ENCODE measurements around the gene PCBD2.
"Not testable (repeated sequence)": the region's sequence is repeated elsewhere in the genome, so short reads cannot be mapped to it uniquely, and the experiment has no call there.

PCBD2 gene

GRCh38 chr5:134904610-134905245 lies at the start of gene PCBD2:
TSS of gene PCBD2 (plus strand) at chr5:134905131. CDS start at chr5:134905140, 9 bp downstream.
- DNase-seq (ENCODE audit: low spot score) = peak; percentile 85

GRCh38 chr5:134856465-134856864 lies 48.5 kb upstream of the PCBD2 start:
- DNase-seq (ENCODE audit: low spot score) = not testable (repeated sequence)

GRCh38 chr5:134857401-134857800 lies 47.5 kb upstream of the PCBD2 start:
- no peak for DNase-seq (ENCODE audit: low spot score)

- no peak for DNase-seq (ENCODE audit: low spot score)
Measured at GRCh38 chr5:134864707-134865106, 40.2 kb upstream of the PCBD2 start.

GRCh38 chr5:134873494-134873893 lies 31.4 kb upstream of the PCBD2 start:
- DNase-seq (ENCODE audit: low spot score) = no peak

GRCh38 chr5:134873987-134874830 lies 30.7 kb upstream of the PCBD2 start, which contains the start of gene TXNDC15:
TSS of gene TXNDC15 (plus strand) at chr5:134874371. CDS start at chr5:134874428, 57 bp downstream.
- peak; percentile 86 for DNase-seq (ENCODE audit: low spot score)

- peak; percentile 80 for DNase-seq (ENCODE audit: low spot score)
Measured at GRCh38 chr5:134874831-134875655, 29.9 kb upstream of the PCBD2 start.

- no peak for DNase-seq (ENCODE audit: low spot score)
Measured at GRCh38 chr5:134877159-134877558, 27.8 kb upstream of the PCBD2 start.

- no peak for DNase-seq (ENCODE audit: low spot score)
Measured at GRCh38 chr5:134878403-134878802, 26.5 kb upstream of the PCBD2 start.

GRCh38 chr5:134879456-134879855 lies 25.5 kb upstream of the PCBD2 start:
- no peak for DNase-seq (ENCODE audit: low spot score)

- DNase-seq (ENCODE audit: low spot score) = not testable (repeated sequence)
Measured at GRCh38 chr5:134880937-134881336, 24.0 kb upstream of the PCBD2 start.

- DNase-seq (ENCODE audit: low spot score) = not testable (repeated sequence)
Measured at GRCh38 chr5:134881711-134882110, 23.2 kb upstream of the PCBD2 start.

GRCh38 chr5:134887593-134888159 lies 17.3 kb upstream of the PCBD2 start:
- no peak for DNase-seq (ENCODE audit: low spot score)

GRCh38 chr5:134889335-134889734 lies 15.6 kb upstream of the PCBD2 start:
- DNase-seq (ENCODE audit: low spot score) = no peak

- no peak for DNase-seq (ENCODE audit: low spot score)
Measured at GRCh38 chr5:134891473-134891872, 13.5 kb upstream of the PCBD2 start.

GRCh38 chr5:134892282-134892681 lies 12.6 kb upstream of the PCBD2 start:
- no peak for DNase-seq (ENCODE audit: low spot score)

- no peak for DNase-seq (ENCODE audit: low spot score)
Measured at GRCh38 chr5:134892926-134893325, 12.0 kb upstream of the PCBD2 start.

- DNase-seq (ENCODE audit: low spot score) = no peak
Measured at GRCh38 chr5:134893748-134894505, 11.0 kb upstream of the PCBD2 start.

- DNase-seq (ENCODE audit: low spot score) = no peak
Measured at GRCh38 chr5:134902071-134902801, 2.7 kb upstream of the PCBD2 start.

- peak; percentile 68 for DNase-seq (ENCODE audit: low spot score)
Measured at GRCh38 chr5:134905246-134905996, 490 bp downstream of the PCBD2 start.
